AG04449 (cell line): ENCODE data around the gene MGRN1.

Experiments used
- CTCF ChIA-PET: fragments of 350-600 bp; formaldehyde crosslinking; extraction: SDS; loops from one replicate; lab custom pipeline; 2021; ENCODE audit warnings: antibody characterized with exemption; lab: Yijun Ruan, JAX
- POLR2A ChIA-PET: fragments of 400-600, 350-600 bp; formaldehyde crosslinking; extraction: SDS; loops from one replicate; lab custom pipeline; 2020; ENCODE audit warnings: antibody characterized with exemption, inconsistent platforms; lab: Yijun Ruan, JAX
- DNase-seq: peaks from one replicate; pipeline ENCODE4 v3.0.0-alpha.2; 2010; ENCODE audit warnings: low read depth, low spot score
- H3K4me3 ChIP-seq: 2 replicates; pipeline ENCODE4 v1.5.1; 2011; ENCODE audit warnings: low read depth, mild to moderate bottlenecking, control low read depth, low read length
- TF ChIP-seq, protein P1 (sequence below): IDR thresholded peaks from one replicate; pipeline ENCODE4 v1.5.1; 2011; ENCODE audit warnings: mild to moderate bottlenecking, moderate library complexity, low read length, control low read depth, inconsistent platforms; ENCODE audit not compliant: insufficient read depth; ENCODE audit errors: missing control alignments

Gene MGRN1

DNA sequence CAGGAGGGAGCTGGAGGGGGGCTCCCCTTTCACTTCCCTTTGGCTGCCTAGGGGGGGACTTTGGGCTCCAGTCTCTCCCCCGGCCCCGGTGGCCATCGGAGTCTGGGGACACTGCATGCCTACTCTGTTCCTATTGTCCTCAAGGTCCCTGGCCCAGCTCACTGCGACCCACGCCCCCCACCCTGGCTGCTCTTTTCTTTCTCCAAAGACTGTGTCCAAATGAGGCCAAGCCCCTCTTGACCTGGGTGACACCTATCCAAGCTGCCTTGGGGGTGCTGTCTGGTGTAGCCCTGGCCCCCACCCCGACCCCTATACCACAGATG, 22.8 kb upstream of the MGRN1 start:
- TF ChIP-seq, protein P1, sequence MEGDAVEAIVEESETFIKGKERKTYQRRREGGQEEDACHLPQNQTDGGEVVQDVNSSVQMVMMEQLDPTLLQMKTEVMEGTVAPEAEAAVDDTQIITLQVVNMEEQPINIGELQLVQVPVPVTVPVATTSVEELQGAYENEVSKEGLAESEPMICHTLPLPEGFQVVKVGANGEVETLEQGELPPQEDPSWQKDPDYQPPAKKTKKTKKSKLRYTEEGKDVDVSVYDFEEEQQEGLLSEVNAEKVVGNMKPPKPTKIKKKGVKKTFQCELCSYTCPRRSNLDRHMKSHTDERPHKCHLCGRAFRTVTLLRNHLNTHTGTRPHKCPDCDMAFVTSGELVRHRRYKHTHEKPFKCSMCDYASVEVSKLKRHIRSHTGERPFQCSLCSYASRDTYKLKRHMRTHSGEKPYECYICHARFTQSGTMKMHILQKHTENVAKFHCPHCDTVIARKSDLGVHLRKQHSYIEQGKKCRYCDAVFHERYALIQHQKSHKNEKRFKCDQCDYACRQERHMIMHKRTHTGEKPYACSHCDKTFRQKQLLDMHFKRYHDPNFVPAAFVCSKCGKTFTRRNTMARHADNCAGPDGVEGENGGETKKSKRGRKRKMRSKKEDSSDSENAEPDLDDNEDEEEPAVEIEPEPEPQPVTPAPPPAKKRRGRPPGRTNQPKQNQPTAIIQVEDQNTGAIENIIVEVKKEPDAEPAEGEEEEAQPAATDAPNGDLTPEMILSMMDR: no peak
- POLR2A ChIA-PET: interaction anchor here (1.6 kb wide), 1 partner anchor 14 kb away, joined by 4 read pairs; no protein-coding TSS in a partner anchor
- no peak overlapping the region for H3K4me3 ChIP-seq
- CTCF ChIA-PET: interaction anchor here (1.5 kb wide), 1 partner anchor 16 kb away, joined by 3 read pairs; no protein-coding TSS in a partner anchor
- no peak for DNase-seq

DNA sequence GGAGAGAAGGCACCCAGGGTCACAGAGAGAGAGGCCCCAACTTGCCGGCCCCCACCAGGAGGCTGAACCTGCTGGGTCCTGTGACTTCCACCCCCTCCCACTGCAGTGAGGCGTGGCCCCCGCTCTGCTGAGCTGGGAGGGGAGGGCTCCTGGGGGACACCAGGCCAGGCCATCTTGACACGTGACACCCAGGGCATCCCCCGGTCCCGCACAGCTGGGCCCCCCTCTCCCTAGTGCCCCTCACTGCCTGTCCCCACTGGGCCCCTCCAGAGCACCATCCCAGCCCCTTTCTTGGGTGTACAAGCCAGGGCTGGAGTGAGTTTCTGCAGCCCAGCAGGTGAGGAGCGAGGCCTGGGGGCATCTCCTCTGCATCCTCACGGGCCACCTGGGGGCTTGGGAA, 22.3 kb upstream of the MGRN1 start:
- H3K4me3 ChIP-seq: no peak overlapping the region
- ChIA-PET CTCF (interaction anchor here (1.1 to 1.7 kb wide), 3 partner anchors 10 to 17 kb away, joined by 3 to 7 read pairs (median 4); no protein-coding TSS in a partner anchor), POLR2A (interaction anchor here (1.6 kb wide), 1 partner anchor 14 kb away, joined by 4 read pairs; no protein-coding TSS in a partner anchor)
- TF ChIP-seq, protein P1: no peak
- no peak for DNase-seq

DNA sequence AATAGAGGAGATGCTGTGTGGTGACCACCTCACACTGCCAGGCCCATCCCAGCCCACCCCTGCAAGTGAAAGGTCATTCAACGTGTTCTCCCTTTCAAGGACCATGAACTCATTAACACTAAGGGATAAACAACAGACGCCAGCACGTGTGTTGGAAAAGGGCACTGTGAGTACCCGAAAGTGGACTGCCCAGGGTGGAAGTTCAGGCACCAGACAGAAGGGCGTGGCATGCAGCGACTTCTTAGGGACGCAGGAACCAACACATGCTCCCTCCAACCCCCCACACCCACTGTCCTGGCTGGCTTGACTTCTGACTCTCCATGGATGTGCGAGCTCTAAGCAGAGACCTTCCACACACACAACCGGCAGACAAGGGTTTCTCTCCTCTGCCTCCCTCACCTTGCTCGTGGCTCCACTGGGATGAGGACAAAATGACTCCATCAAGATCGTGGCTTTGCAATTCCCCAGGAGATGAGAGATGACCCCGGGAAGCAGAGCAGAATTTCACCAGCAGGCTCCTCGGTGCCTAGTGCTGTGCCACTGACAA, 20.9 kb upstream of the MGRN1 start:
- DNase-seq: no peak
- no peak overlapping the region for H3K4me3 ChIP-seq
- CTCF ChIA-PET: interaction anchor here (1.3 to 1.7 kb wide), 2 partner anchors 17 to 18 kb away, joined by 3 to 7 read pairs; no protein-coding TSS in a partner anchor
- TF ChIP-seq, protein P1: no peak
- POLR2A ChIA-PET: interaction anchor here (1.6 kb wide), 1 partner anchor 13 kb away, joined by 4 read pairs; no protein-coding TSS in a partner anchor

DNA sequence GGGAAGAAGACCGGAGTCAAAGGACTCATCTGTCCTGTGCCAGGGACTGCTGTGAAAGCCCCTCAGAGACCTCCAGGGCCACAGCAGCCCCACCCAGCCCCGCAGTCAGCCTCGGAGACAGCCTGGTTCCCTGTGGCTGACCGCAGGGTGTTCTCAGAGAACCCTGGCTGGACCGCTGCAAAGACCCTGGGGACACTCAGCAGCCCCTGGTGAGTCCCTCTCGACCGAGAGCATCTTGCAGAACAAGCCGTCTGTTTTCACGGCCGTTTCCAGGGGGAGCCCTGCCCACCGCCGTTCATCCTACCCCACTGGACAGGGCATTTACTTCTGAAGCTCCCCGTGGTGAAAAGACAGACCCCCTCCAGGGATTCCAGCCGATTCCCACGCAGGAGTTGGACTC, 20.2 kb upstream of the MGRN1 start:
- DNase-seq: no peak
- CTCF ChIA-PET: interaction anchor here (1.3 kb wide), 1 partner anchor 19 kb away, joined by 3 read pairs; no protein-coding TSS in a partner anchor
- POLR2A ChIA-PET: no interaction called here
- no peak overlapping the region for H3K4me3 ChIP-seq
- TF ChIP-seq, protein P1: no peak

DNA sequence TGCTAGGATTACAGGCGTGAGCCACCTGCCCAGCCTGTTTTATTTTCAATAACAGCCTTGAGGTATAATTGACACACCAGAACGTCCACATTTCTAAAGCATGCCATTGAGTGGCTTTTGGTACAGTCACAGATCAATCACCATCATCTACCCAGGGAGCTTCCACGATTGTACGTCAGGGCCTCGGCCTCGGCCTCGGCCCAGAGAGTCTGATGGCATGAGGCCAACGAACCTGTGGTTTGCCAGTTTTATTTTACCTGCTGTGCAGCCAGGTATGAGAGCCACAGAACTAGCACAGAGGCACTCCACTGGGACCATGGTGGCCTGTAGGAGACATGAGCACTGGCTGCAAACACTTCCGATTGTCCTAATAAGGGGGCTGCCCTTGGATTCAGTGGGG, 18.3 kb upstream of the MGRN1 start:
- CTCF ChIA-PET: interaction anchor here (1.5 kb wide), 1 partner anchor 18 kb away, joined by 4 read pairs; the partner anchor contains the start of gene MGRN1

More for the DNA sequence above, 18.3 kb upstream of the MGRN1 start:
- TF ChIP-seq, protein P1: no peak
- no peak for DNase-seq
- POLR2A ChIA-PET: no interaction called here
- no peak overlapping the region for H3K4me3 ChIP-seq
